Measurements from ENCODE around the gene PLAAT3.
"Not testable (repeated sequence)": the region's sequence is repeated elsewhere in the genome, so short reads cannot be mapped to it uniquely, and the experiment has no call there.

Gene PLAAT3

DNA sequence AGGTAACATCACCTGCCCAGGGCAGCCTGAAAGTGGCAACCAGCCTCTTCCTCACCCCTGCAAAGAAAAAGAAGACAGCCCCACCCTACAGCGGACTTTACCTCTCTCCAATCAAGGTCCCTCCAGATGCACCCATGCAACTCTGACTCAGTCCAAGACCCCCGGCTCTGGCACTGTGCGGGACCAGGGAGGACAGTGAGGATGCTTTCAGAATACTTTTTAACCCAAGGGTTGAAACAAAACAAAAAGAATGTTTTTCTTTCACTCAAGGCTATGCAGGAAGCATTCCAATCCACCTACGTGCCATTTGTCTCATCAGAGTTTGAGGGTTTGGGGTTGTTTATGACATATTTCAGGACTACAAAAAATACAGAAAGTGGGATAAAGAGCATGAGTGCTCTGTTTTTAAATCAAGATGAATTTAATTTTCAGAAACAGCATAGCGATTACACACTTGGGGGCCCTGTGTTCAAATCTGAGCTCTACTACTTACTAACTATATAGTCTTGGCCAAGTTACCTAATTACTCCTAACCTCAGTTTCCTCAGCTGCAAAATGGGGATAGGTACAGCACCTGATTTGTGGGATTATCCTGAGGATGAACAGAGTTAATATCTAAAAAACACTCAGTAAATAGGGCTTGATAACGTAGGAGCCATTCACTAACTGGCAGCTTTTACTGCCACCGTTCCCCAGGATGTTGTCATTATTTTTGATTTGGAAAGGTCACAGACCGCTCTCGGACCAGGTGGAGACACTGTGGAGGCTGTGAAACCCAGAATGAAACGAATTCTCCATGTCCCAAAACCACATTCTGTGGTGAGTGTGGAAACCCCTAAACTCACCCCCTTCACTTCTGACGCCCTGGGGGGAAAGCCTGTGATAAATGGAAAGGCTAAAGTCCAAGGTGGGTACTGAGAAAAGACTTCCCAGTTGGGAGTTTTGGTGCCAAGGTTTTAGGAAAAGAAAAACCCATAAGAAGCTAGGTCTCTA lies 5.6 kb downstream of the PLAAT3 start:
- DNase-seq (ENCODE audit: low spot score): no peak

- no peak for DNase-seq (ENCODE audit: low spot score)
Observed at GRCh38 chr11:63603180-63603518, 11.1 kb downstream of the PLAAT3 start.

DNA sequence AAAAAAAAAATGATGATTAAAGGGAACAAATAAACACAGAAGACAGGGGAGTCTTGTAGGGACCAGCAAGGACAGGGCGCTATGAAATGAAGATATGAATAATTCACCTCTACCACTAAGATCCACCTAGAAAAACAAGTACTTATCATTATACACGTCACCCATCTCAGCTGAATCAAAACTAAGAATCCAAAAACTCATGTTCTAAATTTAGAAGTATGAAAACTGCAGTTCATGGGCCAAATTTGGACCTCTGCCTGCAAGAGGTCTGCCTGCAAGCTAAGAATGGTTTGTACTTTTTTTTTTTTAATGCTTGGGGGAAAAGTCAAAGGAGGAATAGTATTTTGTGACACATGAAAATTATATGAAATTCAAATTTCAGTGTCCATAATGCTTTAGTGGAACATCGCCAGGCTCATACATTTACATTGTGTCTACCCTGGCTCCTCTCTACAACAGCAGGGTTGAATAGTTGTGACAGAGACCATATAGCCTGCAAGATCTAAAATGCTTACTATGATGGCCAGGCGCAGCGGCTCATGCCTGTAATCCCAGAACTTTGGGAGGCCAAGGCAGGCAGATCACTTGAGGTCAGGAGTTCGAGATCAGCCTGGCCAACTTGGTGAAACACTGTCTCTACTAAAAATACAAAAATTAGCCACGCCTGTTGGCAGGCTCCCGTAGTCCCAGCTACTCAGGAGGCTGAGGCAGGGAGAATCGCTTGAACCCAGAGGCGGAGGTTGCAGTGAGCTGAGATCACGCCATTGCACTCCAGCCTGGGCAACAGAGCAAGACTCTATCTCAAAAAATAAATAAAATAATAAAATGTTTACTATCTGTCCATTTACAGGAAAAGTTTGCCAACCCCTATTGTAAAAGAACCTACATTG lies 11.7 kb downstream of the PLAAT3 start:
- DNase-seq (ENCODE audit: low spot score): not testable (repeated sequence)

- DNase-seq (ENCODE audit: low spot score): no peak
Observed at GRCh38 chr11:63599211-63600122, 14.8 kb downstream of the PLAAT3 start.

GRCh38 chr11:63598556-63598955 lies 15.7 kb downstream of the PLAAT3 start:
- no peak for DNase-seq (ENCODE audit: low spot score)

DNA sequence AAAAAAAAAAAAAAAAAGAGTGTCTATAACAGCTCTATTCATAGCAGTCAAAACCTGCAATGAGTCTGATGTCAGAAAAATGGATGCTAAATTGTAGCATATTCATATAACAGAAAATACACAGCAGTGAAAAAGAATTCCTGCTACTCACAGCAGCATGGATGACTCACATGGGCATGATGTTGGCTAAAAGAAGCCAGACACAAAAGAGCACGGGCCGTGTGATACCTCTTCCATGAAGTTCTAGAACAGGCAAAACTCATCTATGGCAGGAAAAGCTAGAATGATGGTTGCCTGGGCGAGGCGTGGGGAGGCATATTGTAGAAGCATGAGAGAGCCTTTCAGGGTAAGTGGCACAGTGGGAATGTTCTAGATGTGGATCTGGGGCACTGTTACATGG lies 18.9 kb downstream of the PLAAT3 start:
- no peak for DNase-seq (ENCODE audit: low spot score)

DNA sequence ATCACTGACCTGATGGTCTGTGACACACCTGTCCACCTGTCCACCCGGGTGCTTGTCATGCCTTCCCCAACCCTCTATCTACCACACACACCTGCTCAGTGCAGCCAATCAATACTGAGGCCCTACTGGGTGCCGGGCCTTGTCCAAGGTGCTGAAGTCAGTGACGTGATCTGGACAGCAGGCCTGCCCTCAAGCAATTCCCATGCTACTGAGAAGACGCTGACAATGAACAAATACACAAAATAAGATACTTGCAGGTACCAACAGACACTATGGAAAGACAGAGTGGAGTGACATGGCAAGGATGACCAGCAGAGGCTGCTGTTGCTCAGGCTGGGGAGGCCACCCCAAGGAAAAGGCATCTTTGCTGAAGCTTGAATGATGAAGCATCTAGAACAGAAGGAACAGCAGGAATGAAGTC lies 21.2 kb downstream of the PLAAT3 start:
- no peak for DNase-seq (ENCODE audit: low spot score)

DNA sequence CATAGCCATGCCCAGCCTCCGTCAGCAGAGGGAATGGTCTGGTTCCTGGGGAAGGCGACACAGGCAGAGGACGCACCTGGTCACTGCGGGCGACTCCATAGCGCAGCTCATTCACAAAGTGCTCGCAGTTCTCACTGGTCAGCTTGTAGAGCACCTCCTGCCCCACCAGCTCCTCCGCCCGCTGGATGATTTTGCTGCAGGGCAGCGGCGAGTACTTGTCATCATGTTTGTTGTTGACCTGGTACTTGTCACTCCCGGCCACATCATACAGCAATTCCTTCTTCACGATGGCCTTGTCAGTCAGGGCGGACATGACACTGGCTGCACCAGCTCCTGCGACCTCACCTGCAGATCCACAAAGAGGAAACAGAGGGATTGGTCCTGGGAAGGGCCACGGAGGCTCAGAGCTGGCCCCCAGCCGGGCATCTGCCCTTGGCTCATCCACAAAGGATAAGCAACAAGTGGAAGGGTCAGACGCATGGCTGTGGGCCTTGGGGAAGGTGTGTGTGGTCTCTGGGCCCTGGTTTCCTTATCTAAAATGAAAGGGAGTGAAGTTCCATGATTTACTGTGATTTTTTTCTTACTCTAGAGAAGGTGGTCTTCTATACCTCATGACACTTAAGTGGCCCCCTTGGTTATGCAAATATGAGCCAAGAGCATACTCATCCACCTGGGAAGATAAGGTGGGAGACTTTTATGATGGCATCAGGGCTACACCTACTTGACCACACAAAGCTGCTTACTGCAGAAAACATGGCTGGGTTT lies 24.0 kb downstream of the PLAAT3 start:
- DNase-seq (ENCODE audit: low spot score): no peak

GRCh38 chr11:63589000-63589399 lies 25.2 kb downstream of the PLAAT3 start:
- DNase-seq (ENCODE audit: low spot score): no peak

DNA sequence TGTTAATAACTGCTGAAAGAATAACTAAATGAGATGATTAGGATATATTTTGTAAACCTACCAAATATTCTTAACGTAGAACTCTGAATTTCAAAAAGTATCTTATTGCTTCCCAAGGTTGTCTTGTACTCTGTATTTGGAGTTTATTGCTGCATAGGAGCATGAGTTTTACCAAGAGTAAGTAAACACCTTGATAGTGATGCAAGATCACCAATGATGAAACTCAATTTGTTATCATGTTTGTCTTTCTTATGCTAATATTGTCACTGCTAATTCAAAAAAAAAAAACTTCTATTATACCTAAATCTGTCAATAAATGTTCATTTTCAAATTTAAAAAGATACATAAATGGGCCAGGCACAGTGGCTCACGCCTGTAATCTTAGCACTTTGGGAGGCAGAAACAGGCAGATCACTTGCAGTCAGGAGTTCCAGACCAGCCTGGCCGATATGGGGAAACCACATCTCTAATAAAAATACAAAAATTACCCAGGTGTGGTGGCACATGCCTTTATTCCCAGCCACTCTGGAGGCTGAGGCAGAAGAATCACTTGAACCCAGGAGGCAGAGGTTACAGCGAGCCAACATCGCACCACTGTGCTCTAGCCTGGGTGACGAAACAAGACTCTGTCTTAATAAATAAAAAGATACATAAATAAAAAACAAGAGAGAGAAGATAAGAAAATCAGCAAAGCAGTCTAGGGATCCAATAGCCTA lies 27.6 kb downstream of the PLAAT3 start:
- DNase-seq (ENCODE audit: low spot score): no peak

- no peak for DNase-seq (ENCODE audit: low spot score)
Observed at GRCh38 chr11:63583357-63583677, 30.9 kb downstream of the PLAAT3 start.

DNA sequence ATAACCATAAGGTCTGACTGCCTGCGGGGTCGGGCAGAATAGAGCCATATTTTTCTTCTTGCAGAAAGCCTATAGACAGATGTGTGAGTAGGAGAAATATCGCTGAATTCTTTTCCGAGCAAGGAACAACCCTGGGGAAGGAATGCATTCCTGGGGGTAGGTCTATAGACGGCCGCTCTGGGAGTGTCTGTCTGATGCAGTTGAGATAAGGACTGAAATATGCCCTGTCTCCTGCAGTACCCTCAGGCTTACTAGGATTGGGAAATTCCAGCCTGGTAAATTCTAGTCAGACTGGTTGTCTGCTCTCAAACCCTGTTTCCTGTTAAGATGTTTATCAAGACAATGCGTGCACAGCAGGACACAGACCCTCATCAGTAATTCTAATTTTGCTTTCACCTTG lies 33.0 kb downstream of the PLAAT3 start:
- not testable (repeated sequence) for DNase-seq (ENCODE audit: low spot score)

GRCh38 chr11:63578882-63579281 lies 35.4 kb downstream of the PLAAT3 start:
- not testable (repeated sequence) for DNase-seq (ENCODE audit: low spot score)

DNA sequence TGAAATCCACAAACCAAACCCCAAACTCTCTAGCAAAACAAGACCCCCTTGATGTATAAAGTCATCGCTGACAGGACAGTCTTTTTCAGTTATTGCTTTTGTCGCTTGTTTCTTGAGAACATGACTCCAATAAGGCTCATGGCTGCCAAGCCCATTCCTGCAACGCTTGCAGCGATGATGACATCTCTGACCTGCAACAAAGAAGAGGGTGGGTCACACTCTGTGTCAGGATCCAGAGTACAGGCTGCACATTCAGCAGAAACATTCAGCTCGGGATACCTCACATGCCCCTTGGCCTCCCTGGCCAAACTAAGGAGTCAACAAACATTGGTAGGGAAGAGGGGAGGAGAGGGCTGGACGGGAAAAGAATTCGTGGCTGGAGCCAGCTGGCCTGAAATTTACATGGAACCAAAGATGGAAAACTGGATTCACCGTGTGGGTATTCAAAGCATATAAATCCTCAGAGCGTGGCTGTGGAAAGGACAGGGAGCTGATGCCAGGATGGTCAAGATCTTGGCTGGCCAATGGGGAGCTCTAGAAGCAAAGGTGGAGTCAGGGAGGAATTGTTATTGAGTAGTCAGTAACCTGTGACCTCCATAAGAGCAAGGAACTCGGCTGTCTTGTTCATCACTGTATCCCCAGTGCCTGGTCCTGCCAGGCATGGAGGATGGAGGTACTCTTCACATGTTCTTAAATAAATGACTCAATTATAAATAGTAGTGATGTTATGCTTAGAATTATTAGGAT lies 39.2 kb downstream of the PLAAT3 start:
- DNase-seq (ENCODE audit: low spot score): no peak

DNA sequence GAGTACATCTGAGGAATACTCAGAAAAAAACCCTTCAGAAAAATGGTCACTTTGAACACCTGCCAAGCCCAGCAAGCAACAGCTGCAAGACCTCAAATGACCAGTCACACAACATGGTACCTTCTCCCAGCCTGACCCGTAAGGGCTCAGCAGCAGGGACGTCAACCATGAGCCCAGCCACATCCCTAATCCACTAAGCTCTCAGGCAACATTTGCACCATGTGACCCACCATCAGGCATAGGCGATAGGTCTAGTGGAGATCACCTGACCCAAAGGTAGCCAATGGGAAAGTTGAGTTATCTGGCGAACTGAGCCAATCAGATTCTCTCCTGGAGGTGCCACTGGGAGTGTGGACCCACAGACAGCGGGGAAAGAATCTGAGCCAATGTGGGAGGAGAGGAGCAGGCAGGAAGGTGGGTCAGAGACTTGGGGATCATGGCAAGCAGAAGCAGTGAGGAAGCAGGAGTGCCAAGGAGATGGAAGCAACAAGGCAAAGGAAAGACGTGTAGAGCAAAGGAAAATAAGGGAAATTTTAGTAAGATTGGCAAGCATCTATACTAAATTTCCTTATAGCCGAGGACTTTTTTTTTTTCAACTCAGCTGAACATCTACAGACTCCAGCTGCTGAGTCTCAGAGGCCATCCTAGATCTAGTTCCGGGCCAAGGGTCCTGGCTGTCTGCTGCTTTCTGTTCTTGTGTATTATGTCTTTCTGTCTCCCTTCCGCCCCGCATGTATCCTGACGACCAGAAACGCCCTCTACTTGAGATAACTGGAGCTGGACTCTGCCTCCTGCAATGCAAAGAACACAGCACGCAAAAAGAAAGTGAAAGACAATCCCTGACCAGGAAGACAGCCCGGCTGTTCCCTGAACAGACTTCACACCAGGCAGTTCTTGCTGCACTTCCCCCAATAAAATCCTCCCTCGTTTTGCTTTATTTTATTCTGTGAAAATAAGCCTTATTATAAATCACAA lies 40.1 kb downstream of the PLAAT3 start:
- no peak for DNase-seq (ENCODE audit: low spot score)

- DNase-seq (ENCODE audit: low spot score): no peak
Observed at GRCh38 chr11:63572026-63572688, 42.1 kb downstream of the PLAAT3 start.

GRCh38 chr11:63569570-63569969 lies 44.7 kb downstream of the PLAAT3 start:
- DNase-seq (ENCODE audit: low spot score): no peak

Measured in germinal center (tissue), 1 donor.